Activated naive CD8-positive, alpha-beta T cell treated with anti-CD3 and anti-CD28 coated beads, Interleukin-2, amount 50 U/mL, for 24 hours (primary cell): Measurements from ENCODE around the gene OR2A14.

Experiments
- ATAC-seq: fragments of 150-1000 bp; cut with Tn5 transposase; one replicate; pipeline ENCODE4 v1.10.0; 2021
- DNase-seq: peaks from one replicate; pipeline ENCODE4 v3.0.0; 2021
- H3K27ac Mint-ChIP-seq: one replicate; pipeline ENCODE4 v1.8.0; 2021; ENCODE audit warnings: mild to moderate bottlenecking, mixed read lengths
- H3K27me3 Mint-ChIP-seq: one replicate; pipeline ENCODE4 v1.8.0; 2021; ENCODE audit warnings: mixed read lengths
- H3K36me3 Mint-ChIP-seq: one replicate; pipeline ENCODE4 v1.8.0; 2021; ENCODE audit warnings: low read depth, mixed read lengths
- H3K4me1 Mint-ChIP-seq: one replicate; pipeline ENCODE4 v1.8.0; 2021; ENCODE audit warnings: mixed read lengths
- H3K4me3 Mint-ChIP-seq: one replicate; pipeline ENCODE4 v1.8.0; 2021; ENCODE audit warnings: mild to moderate bottlenecking, moderate library complexity, mixed read lengths
- H3K9me3 Mint-ChIP-seq: one replicate; pipeline ENCODE4 v1.8.0; 2021; ENCODE audit warnings: mixed read lengths

OR2A14 gene, protein sequence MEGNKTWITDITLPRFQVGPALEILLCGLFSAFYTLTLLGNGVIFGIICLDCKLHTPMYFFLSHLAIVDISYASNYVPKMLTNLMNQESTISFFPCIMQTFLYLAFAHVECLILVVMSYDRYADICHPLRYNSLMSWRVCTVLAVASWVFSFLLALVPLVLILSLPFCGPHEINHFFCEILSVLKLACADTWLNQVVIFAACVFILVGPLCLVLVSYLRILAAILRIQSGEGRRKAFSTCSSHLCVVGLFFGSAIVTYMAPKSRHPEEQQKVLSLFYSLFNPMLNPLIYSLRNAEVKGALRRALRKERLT

DNA sequence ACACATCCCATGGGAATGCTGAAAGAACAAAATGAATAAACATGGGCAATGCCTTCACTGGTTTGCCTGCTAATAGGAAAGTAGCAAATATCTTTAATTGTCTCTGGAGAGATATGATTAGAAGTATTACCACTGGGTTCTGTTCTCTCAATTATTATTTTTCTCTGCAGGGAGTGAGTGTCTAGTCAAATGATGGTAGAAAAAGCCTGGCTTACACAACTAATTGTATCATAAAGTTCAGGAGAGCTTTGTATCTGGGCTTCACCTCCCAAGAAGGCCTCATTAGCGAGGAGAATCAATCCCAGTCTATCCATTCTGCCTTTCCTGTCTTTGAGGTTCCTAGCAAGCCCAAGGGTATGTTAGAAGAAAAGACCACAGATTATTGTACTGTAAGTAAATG lies at the start of gene OR2A14:
Gene OR2A14, plus strand, starts transcription at position 301 of the 400 bp plus-strand sequence. CDS start 5,937 bp downstream, outside the sequence.
- no peak within 1 kb of the TSS for H3K4me3 Mint-ChIP-seq
- no peaks in the 10 kb centered on the region for H3K36me3 Mint-ChIP-seq
- no peak for DNase-seq
- no peak within 1 kb of the TSS for H3K27ac Mint-ChIP-seq
- H3K27me3 Mint-ChIP-seq = no peaks in the 10 kb centered on the region
- peaks cover 2% of the 10 kb centered on the region for H3K4me1 Mint-ChIP-seq
- ATAC-seq = no peak
- no peaks in the 10 kb centered on the region for H3K9me3 Mint-ChIP-seq

DNA sequence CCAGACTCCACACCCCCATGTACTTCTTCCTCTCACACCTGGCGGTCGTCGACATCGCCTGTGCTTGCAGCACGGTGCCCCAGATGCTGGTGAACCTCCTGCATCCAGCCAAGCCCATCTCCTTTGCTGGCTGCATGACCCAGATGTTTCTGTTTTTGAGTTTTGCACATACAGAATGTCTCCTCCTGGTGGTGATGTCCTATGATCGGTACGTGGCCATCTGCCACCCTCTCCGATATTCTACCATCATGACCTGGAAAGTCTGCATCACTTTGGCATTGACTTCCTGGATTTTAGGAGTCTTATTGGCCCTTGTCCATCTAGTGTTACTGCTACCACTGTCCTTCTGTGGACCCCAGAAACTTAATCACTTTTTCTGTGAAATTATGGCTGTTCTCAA lies 48.6 kb upstream of the OR2A14 start:
- Mint-ChIP-seq H3K9me3 (no peaks in the 10 kb centered on the region), H3K4me1 (no peaks in the 10 kb centered on the region), H3K4me3 (no peak overlapping the region), H3K27ac (no peak overlapping the region), H3K27me3 (peaks cover 3% of the 10 kb centered on the region), H3K36me3 (no peaks in the 10 kb centered on the region)
- ATAC-seq = no peak
- no peak for DNase-seq

DNA sequence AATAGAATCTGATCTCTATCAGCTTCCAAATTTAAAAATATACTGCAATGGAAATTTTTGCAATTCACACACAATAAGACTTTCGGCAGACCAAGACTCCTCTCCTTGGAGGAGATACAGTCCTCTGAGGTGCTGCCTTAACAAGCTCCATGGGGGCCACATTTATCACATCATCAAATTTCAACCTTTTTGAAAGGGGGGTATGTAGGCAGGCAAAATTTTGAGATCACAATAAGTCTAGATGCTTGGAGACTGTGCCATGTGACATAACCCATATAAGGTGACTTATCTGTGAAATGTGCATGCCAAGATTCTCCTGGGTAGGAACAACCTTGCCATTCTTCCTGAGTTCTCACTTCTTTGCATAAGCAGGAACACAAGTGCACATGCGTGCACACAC lies 37.0 kb upstream of the OR2A14 start, which contains the start of gene OR2A12:
Gene OR2A12, plus strand, starts transcription at position 301 of the 400 bp plus-strand sequence. CDS start 8,830 bp downstream, outside the sequence.
- Mint-ChIP-seq H3K9me3 (peaks cover 3% of the 10 kb centered on the region), H3K4me3 (no peak within 1 kb of the TSS), H3K4me1 (no peaks in the 10 kb centered on the region), H3K27me3 (peaks cover 2% of the 10 kb centered on the region), H3K36me3 (no peaks in the 10 kb centered on the region), H3K27ac (no peak within 1 kb of the TSS)
- ATAC-seq = no peak
- DNase-seq = no peak

DNA sequence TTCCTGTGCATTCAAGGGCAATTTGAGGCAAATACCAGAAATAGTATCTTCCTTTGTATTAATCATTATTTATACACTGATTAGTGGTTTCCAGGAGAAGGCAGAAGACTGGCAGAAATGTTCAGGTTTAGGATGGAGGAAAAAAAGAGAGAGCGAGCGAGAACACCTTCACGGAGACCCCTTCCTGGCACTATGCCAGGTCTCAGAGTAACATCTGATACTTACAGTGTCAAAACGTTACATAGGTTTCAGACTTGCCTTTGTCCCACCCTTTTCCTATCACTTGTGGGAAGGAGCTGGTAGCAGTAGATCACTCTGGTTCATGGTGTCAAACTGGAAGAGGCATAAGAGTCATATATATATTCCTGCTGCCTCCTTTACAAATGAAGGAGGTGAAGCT lies 36.2 kb upstream of the OR2A14 start:
- no peak for ATAC-seq
- H3K9me3 Mint-ChIP-seq = peaks cover 3% of the 10 kb centered on the region
- no peak overlapping the region for H3K4me3 Mint-ChIP-seq
- DNase-seq = no peak
- no peak overlapping the region for H3K27ac Mint-ChIP-seq
- H3K27me3 Mint-ChIP-seq = no peaks in the 10 kb centered on the region
- H3K36me3 Mint-ChIP-seq = no peaks in the 10 kb centered on the region
- H3K4me1 Mint-ChIP-seq = no peaks in the 10 kb centered on the region

GRCh38 chr7:144087230-144087629 lies 35.7 kb upstream of the OR2A14 start:
- H3K4me3 Mint-ChIP-seq = no peak overlapping the region
- ATAC-seq (no peak), DNase-seq (no peak)
- peaks cover 3% of the 10 kb centered on the region for H3K9me3 Mint-ChIP-seq
- H3K4me1 Mint-ChIP-seq = no peaks in the 10 kb centered on the region
- no peaks in the 10 kb centered on the region for H3K27me3 Mint-ChIP-seq
- no peaks in the 10 kb centered on the region for H3K36me3 Mint-ChIP-seq
- no peak overlapping the region for H3K27ac Mint-ChIP-seq

- Mint-ChIP-seq H3K27ac (no peak overlapping the region), H3K36me3 (no peaks in the 10 kb centered on the region), H3K4me1 (no peaks in the 10 kb centered on the region), H3K9me3 (peaks cover 13% of the 10 kb centered on the region), H3K27me3 (peaks cover 3% of the 10 kb centered on the region), H3K4me3 (no peak overlapping the region)
- no peak for ATAC-seq
- no peak for DNase-seq
Measured at GRCh38 chr7:144090667-144091066, 32.3 kb upstream of the OR2A14 start.

- Mint-ChIP-seq H3K27me3 (peaks cover 9% of the 10 kb centered on the region), H3K27ac (no peak overlapping the region), H3K4me1 (no peaks in the 10 kb centered on the region), H3K9me3 (peaks cover 5% of the 10 kb centered on the region), H3K36me3 (no peaks in the 10 kb centered on the region), H3K4me3 (no peak overlapping the region)
- ATAC-seq (no peak), DNase-seq (no peak)
Measured at GRCh38 chr7:144098776-144099175, 24.2 kb upstream of the OR2A14 start.

- Mint-ChIP-seq H3K36me3 (no peaks in the 10 kb centered on the region), H3K9me3 (no peaks in the 10 kb centered on the region), H3K4me3 (no peak overlapping the region), H3K27me3 (peaks cover 7% of the 10 kb centered on the region), H3K27ac (no peak overlapping the region), H3K4me1 (no peaks in the 10 kb centered on the region)
- DNase-seq (no peak), ATAC-seq (no peak)
Measured at GRCh38 chr7:144100607-144101006, 22.4 kb upstream of the OR2A14 start.

DNA sequence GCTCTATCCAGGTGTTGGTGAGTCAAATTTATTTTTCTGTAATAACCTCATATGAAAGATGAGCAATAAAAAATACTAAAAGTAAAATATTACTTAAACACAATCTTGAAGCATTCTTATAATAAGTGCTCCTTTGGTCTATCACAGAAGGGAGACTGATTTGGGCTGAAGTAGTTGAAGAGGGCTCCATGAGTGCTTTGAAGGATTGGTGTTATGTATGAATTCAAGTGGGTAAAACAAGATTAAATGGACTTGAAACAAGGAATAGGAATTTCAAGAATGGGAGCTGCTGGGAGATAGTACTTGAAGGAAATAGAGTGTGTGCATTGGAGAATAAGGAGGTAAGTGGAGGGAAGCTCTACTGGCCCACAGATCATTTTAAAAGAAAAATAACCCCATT lies 20.9 kb upstream of the OR2A14 start:
- Mint-ChIP-seq H3K27ac (no peak overlapping the region), H3K4me3 (no peak overlapping the region), H3K9me3 (no peaks in the 10 kb centered on the region), H3K4me1 (no peaks in the 10 kb centered on the region), H3K27me3 (peaks cover 4% of the 10 kb centered on the region), H3K36me3 (no peaks in the 10 kb centered on the region)
- DNase-seq (no peak), ATAC-seq (no peak)

DNA sequence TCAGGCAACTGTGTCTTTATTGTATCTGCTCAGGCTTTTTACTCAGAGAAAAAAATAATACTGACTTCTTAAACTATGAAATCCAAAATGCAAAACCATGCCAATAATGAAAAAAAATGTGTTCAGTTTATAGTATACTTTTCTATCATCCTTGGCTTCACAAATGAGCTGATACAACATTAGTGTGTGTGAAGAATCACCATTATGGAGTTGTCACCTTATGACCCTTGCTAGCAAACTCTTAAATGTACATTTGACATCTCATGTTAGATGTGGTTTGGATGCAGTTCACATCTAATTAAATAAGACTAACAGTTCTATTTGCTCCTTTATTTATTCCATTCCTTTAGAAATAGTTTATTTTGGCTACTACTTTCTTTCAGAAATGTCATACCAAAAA lies 17.8 kb upstream of the OR2A14 start:
- ATAC-seq (no peak), DNase-seq (no peak)
- H3K4me1 Mint-ChIP-seq = no peaks in the 10 kb centered on the region
- no peaks in the 10 kb centered on the region for H3K36me3 Mint-ChIP-seq
- H3K27me3 Mint-ChIP-seq = peaks cover 3% of the 10 kb centered on the region
- H3K4me3 Mint-ChIP-seq = no peak overlapping the region
- H3K27ac Mint-ChIP-seq = no peak overlapping the region
- H3K9me3 Mint-ChIP-seq = no peaks in the 10 kb centered on the region

- Mint-ChIP-seq H3K27me3 (peaks cover 3% of the 10 kb centered on the region), H3K27ac (no peak within 1 kb of the TSS)
Measured at GRCh38 chr7:144109283-144109682, 13.7 kb upstream of the OR2A14 start, which contains the start of gene OR2A2. Gene OR2A2, plus strand, starts transcription at chr7:144109583. Its CDS starts 0 bp downstream, at chr7:144109583.

GRCh38 chr7:144110272-144110671 lies 12.7 kb upstream of the OR2A14 start:
- DNase-seq = no peak
- no peaks in the 10 kb centered on the region for H3K9me3 Mint-ChIP-seq
- no peak for ATAC-seq
- H3K4me3 Mint-ChIP-seq = no peak overlapping the region
- no peaks in the 10 kb centered on the region for H3K36me3 Mint-ChIP-seq
- H3K4me1 Mint-ChIP-seq = no peaks in the 10 kb centered on the region
- no peak overlapping the region for H3K27ac Mint-ChIP-seq
- peaks cover 3% of the 10 kb centered on the region for H3K27me3 Mint-ChIP-seq

More at GRCh38 chr7:144109283-144109682, 13.7 kb upstream of the OR2A14 start, which contains the start of gene OR2A2:
- DNase-seq (no peak), ATAC-seq (no peak)
- Mint-ChIP-seq H3K4me1 (no peaks in the 10 kb centered on the region), H3K9me3 (no peaks in the 10 kb centered on the region), H3K4me3 (no peak within 1 kb of the TSS), H3K36me3 (no peaks in the 10 kb centered on the region)

DNA sequence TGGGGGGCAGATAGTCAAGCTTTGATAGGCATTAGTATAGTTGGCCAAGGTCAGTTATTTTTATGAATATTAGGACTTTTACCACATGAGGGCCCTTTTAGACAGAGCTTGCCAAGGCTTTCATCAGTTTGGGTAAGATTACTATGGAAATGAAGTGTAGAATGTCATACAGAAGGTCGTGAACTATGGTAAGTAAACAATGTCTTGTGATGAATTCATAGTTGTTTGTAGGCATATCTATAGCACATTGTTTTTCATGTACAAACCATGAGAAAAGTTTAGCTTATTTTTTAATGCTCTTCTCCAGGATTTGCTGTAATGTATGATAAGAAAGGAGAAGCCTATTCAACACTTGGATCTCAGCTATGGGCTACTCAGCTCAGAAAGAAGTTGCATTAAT lies 9.3 kb upstream of the OR2A14 start:
- Mint-ChIP-seq H3K4me1 (no peaks in the 10 kb centered on the region), H3K27ac (no peak overlapping the region), H3K4me3 (no peak overlapping the region), H3K36me3 (no peaks in the 10 kb centered on the region), H3K9me3 (no peaks in the 10 kb centered on the region), H3K27me3 (peaks cover 5% of the 10 kb centered on the region)
- no peak for ATAC-seq
- no peak for DNase-seq

DNA sequence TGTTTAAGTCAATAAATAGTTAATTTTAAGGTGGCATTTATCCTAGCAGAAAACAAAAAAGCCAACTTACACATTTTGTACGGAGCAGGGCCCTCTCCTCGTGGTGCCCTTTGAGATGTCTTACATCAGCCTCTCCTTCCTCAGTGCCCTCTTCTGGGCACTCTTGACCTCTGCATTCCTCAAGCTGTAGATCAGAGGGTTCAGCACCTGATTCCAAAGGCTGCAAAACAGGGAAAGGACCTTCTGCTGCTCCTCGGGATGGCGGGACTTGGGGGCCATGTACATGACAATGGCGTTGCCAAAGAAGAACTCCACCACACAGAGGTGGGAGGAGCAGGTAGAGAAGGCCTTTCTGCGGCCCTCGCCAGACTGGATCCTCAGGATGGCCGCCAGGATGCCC lies 4.6 kb upstream of the OR2A14 start:
- no peak overlapping the region for H3K27ac Mint-ChIP-seq
- no peaks in the 10 kb centered on the region for H3K36me3 Mint-ChIP-seq
- no peaks in the 10 kb centered on the region for H3K9me3 Mint-ChIP-seq
- DNase-seq (no peak), ATAC-seq (no peak)
- H3K4me3 Mint-ChIP-seq = no peak overlapping the region
- no peaks in the 10 kb centered on the region for H3K4me1 Mint-ChIP-seq
- H3K27me3 Mint-ChIP-seq = peaks cover 4% of the 10 kb centered on the region

GRCh38 chr7:144127714-144128334 lies 4.8 kb downstream of the OR2A14 start:
- ATAC-seq (peak; percentile 94), DNase-seq (peak; percentile 94)
- H3K36me3 Mint-ChIP-seq = no peaks in the 10 kb centered on the region
- no peak overlapping the region for H3K4me3 Mint-ChIP-seq
- peaks cover 2% of the 10 kb centered on the region for H3K4me1 Mint-ChIP-seq
- no peaks in the 10 kb centered on the region for H3K27me3 Mint-ChIP-seq
- H3K27ac Mint-ChIP-seq = no peak overlapping the region
- no peaks in the 10 kb centered on the region for H3K9me3 Mint-ChIP-seq
